Right lobe of liver (tissue), 4 donors: ENCODE data around the gene MCEE.

Experiments used
- CTCF ChIP-seq, 4 donors: fragments of 200-600 bp in 3 of 4; fragments of 450-650 bp in 1 of 4; IDR thresholded peaks; one replicate each; pipeline versions ENCODE4 v1.5.1 to v1.8.0; 2016 to 2022; ENCODE audit warnings: antibody characterized with exemption in 4 of 4, mild to moderate bottlenecking in 2 of 4
- POLR2A ChIP-seq: fragments of 450-650 bp; IDR thresholded peaks from one replicate; pipeline ENCODE4 v1.6.1; 2017; ENCODE audit warnings: antibody characterized with exemption, mild to moderate bottlenecking
- donor health status: DM: no; HTN: no; CAD: no.
- donor health status: DM: no; HTN: no; CAD: no.
- donor health status: DM: no; HTN: yes; CAD: no.

- no peak for TF ChIP-seq CTCF (IDR thresholded peaks at IDR 0.05)
- TF ChIP-seq POLR2A = no peak
These were observed 28.4 kb downstream of the MCEE start for GRCh38 chr2:71101656-71102055.
